ENCODE data around the gene TMEM79. TPM values are rescaled to one million over a fixed set of nuclear protein-coding genes. Genes with fewer than 3 reads are reported as not detected.

The TMEM79 gene
- total RNA-seq, 1 donor from 2014 or later, result 1.5 TPM

GRCh38 chr1:156253634-156254033 lies 30.5 kb upstream of the TMEM79 start:
- Histone ChIP-seq H3K27me3 (ENCODE audit: low read depth) (no peaks in the 10 kb centered on the region), H3K27ac (replicated peaks) (no peak overlapping the region), H3K36me3 (peaks cover 97% of the 10 kb centered on the region), H3K4me3 (no peak overlapping the region), H3K9me3 (replicated peaks) (no peaks in the 10 kb centered on the region), H3K4me1 (peaks cover 36% of the 10 kb centered on the region)
- TF ChIP-seq, protein P1, sequence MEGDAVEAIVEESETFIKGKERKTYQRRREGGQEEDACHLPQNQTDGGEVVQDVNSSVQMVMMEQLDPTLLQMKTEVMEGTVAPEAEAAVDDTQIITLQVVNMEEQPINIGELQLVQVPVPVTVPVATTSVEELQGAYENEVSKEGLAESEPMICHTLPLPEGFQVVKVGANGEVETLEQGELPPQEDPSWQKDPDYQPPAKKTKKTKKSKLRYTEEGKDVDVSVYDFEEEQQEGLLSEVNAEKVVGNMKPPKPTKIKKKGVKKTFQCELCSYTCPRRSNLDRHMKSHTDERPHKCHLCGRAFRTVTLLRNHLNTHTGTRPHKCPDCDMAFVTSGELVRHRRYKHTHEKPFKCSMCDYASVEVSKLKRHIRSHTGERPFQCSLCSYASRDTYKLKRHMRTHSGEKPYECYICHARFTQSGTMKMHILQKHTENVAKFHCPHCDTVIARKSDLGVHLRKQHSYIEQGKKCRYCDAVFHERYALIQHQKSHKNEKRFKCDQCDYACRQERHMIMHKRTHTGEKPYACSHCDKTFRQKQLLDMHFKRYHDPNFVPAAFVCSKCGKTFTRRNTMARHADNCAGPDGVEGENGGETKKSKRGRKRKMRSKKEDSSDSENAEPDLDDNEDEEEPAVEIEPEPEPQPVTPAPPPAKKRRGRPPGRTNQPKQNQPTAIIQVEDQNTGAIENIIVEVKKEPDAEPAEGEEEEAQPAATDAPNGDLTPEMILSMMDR (IDR thresholded peaks at IDR 0.05; ENCODE audit: borderline replicate concordance), result no peak
- DNase-seq, result no peak
- intact Hi-C loops (cut with micrococcal nuclease), result no loop called here

DNA sequence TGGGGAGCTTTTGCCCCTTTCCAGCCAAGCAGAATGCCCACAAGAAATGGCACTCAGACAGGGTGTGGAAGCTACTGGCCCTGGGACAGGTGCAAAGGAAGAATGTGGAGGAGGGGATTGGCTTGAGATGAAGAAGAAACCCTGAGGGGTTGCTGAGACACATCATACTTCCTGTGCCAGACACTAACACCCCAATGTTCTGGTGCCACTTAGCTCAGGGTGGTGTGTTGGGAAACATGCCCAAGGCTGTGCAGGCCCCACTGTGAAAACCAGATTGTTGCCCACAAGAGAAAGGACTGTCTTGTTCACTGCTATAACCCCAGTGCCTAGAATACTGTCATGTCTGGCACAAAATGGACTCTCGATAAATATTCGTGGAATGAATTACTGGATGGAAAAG lies 26.4 kb upstream of the TMEM79 start:
- peaks cover 4% of the 10 kb centered on the region for H3K4me1 ChIP-seq
- no peak overlapping the region for H3K4me3 ChIP-seq
- no peaks in the 10 kb centered on the region for H3K9me3 ChIP-seq (replicated peaks)
- H3K27ac ChIP-seq (replicated peaks), result no peak overlapping the region
- intact Hi-C loops (cut with micrococcal nuclease), result no loop called here
- H3K36me3 ChIP-seq, result peaks cover 99% of the 10 kb centered on the region
- TF ChIP-seq, protein P1 (IDR thresholded peaks at IDR 0.05; ENCODE audit: borderline replicate concordance), result no peak
- no peak for DNase-seq
- no peaks in the 10 kb centered on the region for H3K27me3 ChIP-seq (ENCODE audit: low read depth)

GRCh38 chr1:156258859-156259258 lies 25.3 kb upstream of the TMEM79 start:
- no peaks in the 10 kb centered on the region for H3K27me3 ChIP-seq (ENCODE audit: low read depth)
- TF ChIP-seq, protein P1 (IDR thresholded peaks at IDR 0.05; ENCODE audit: borderline replicate concordance), result no peak
- H3K4me1 ChIP-seq, result no peaks in the 10 kb centered on the region
- H3K27ac ChIP-seq (replicated peaks), result no peak overlapping the region
- H3K4me3 ChIP-seq, result no peak overlapping the region
- DNase-seq, result no peak
- intact Hi-C loops (cut with micrococcal nuclease), result no loop called here
- no peaks in the 10 kb centered on the region for H3K9me3 ChIP-seq (replicated peaks)
- H3K36me3 ChIP-seq, result peaks cover 99% of the 10 kb centered on the region

DNA sequence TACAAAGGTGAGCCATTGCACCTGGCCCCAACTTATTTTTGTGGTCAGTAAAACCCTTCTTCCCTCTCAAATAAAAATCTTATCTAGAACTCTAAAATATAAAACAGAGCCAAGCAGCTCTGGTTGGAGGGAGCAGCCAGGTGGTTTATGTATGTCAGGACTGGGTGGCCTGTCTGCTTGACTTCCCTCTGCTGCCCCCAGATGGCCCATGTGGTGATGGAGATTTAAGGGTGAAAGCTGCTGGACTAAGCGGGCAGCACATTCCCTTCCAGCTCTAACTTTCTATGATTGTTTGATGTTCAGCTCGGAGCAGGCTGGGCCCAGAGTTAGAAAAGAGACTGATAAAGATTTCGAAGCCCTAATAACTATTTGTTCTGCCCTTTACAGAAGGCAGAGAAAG lies 24.3 kb upstream of the TMEM79 start:
- DNase-seq, result no peak
- TF ChIP-seq, protein P1 (IDR thresholded peaks at IDR 0.05; ENCODE audit: borderline replicate concordance), result no peak
- no peak overlapping the region for H3K4me3 ChIP-seq
- intact Hi-C loops (cut with micrococcal nuclease), result no loop called here
- H3K27me3 ChIP-seq (ENCODE audit: low read depth), result no peaks in the 10 kb centered on the region
- peaks cover 97% of the 10 kb centered on the region for H3K36me3 ChIP-seq
- no peaks in the 10 kb centered on the region for H3K9me3 ChIP-seq (replicated peaks)
- H3K27ac ChIP-seq (replicated peaks), result no peak overlapping the region
- H3K4me1 ChIP-seq, result no peaks in the 10 kb centered on the region

DNA sequence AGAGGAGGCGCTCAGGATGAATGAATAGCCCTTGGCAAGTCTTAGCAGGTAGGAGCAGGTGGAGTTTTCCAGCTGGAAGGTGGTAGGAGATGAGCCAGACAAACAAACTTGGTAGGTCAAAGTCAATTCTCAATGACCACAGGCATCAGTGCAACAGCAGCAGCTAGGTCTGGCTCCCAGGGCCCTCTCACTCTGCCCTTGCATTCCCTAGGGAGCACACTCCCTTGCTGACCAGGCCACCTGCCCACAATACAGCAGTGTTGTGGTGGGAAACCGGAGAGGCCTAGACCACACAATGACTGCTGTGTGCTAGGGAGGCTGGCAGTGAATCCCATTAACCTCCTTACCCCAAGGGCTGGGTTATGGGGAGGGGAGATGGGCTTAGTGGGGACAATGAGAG lies 23.2 kb upstream of the TMEM79 start:
- DNase-seq, result no peak
- peaks cover 97% of the 10 kb centered on the region for H3K36me3 ChIP-seq
- no peaks in the 10 kb centered on the region for H3K4me1 ChIP-seq
- no peak overlapping the region for H3K4me3 ChIP-seq
- no peaks in the 10 kb centered on the region for H3K9me3 ChIP-seq (replicated peaks)
- H3K27me3 ChIP-seq (ENCODE audit: low read depth), result no peaks in the 10 kb centered on the region
- H3K27ac ChIP-seq (replicated peaks), result no peak overlapping the region
- intact Hi-C loops (cut with micrococcal nuclease), result no loop called here
- TF ChIP-seq, protein P1 (IDR thresholded peaks at IDR 0.05; ENCODE audit: borderline replicate concordance), result no peak

Data from left ventricle myocardium inferior (tissue), 1 donor.